ENCODE results near the gene GAP43. TPM values are rescaled to one million over a fixed set of nuclear protein-coding genes. Genes with fewer than 3 reads are reported as not detected.
"Not testable (repeated sequence)": the region's sequence is repeated elsewhere in the genome, so short reads cannot be mapped to it uniquely, and the experiment has no call there.

GAP43 gene
- total RNA-seq, 6 experiments from 2014 or later, result 0.09 TPM; not detected in 5

DNA sequence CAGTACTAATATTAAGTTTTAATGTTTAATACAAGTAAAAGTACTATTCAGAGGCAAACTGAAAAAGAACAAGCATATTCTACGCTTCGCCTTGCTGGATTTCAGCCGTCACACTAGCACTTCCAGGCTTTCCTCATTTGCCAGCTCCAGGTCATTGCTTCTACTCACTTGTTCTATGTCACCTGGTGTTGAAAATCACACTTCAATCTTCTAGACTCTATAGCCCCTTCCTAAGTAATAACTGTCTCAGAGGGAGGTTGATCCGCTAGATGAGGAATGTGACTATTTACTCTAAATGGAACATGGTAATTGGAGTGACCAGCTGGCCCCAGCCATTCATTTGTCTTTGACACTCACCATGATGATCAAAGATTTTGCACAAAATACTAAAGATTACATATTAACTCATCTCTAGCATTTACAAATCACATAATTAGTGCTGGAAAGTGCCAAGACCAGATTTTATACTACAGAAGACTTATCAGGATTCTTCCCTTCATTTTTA is 92.0 kb downstream of the GAP43 start:
- Mint-ChIP-seq H3K27me3 (ENCODE audit: insufficient read depth) (peaks cover 8% of the 10 kb centered on the region), H3K4me3 (no peak overlapping the region), H3K9me3 (no peaks in the 10 kb centered on the region), H3K27ac (no peak overlapping the region), H3K36me3 (ENCODE audit: low read depth) (no peaks in the 10 kb centered on the region), H3K4me1 (ENCODE audit: low read depth) (peaks cover 9% of the 10 kb centered on the region)
- TF ChIP-seq CTCF (IDR thresholded peaks at IDR 0.05), result no peak
- DNase-seq, result no peak

DNA sequence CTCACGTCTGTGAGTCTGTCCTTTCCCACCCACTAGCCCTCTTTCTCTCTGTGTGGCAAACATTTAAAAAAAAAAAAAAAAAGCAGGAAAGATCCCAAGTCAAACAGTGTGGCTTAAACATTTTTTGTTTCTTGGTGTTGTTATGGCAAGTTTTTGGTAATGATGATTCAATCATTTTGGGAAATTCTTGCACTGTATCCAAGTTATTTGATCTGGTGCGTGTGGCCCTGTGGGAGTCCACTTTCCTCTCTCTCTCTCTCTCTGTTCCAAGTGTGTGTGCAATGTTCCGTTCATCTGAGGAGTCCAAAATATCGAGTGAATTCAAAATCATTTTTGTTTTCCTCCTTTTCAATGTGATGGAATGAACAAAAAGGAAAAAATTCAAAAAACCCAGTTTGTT is 97.7 kb downstream of the GAP43 start:
- DNase-seq, result no peak
- H3K27ac Mint-ChIP-seq, result no peak overlapping the region
- H3K9me3 Mint-ChIP-seq, result no peaks in the 10 kb centered on the region
- H3K36me3 Mint-ChIP-seq (ENCODE audit: low read depth), result no peaks in the 10 kb centered on the region
- H3K4me1 Mint-ChIP-seq (ENCODE audit: low read depth), result no peaks in the 10 kb centered on the region
- no peak for TF ChIP-seq CTCF (IDR thresholded peaks at IDR 0.05)
- H3K4me3 Mint-ChIP-seq, result no peak overlapping the region
- peaks cover 6% of the 10 kb centered on the region; the same call in 1 of the 2 replicates for H3K27me3 Mint-ChIP-seq (ENCODE audit: insufficient read depth)

DNA sequence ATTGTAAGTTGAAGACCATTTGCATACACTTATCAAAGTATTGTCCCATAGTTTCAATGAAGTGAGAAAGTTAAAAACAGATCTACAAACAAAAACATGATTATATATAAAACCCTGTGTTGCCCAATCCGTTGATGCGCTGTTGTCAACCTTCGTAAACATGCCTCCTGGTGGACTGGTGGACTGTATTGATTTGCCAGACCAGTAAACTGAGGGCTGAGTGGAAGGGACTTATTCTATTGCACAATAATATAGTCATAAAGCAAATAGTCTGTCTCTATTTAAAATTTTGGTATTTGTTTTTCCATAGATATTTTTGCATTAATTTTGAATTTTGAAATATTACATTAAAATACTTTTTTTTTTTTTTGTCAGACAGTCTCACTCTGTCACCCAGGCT is 102.5 kb downstream of the GAP43 start:
- no peak for TF ChIP-seq CTCF (IDR thresholded peaks at IDR 0.05)
- H3K27ac Mint-ChIP-seq, result no peak overlapping the region

GRCh38 chr3:115727135-115727534 is 103.8 kb downstream of the GAP43 start:
- H3K4me1 Mint-ChIP-seq (ENCODE audit: low read depth), result no peaks in the 10 kb centered on the region
- H3K4me3 Mint-ChIP-seq, result no peak overlapping the region
- no peaks in the 10 kb centered on the region for H3K36me3 Mint-ChIP-seq (ENCODE audit: low read depth)
- H3K9me3 Mint-ChIP-seq, result no peaks in the 10 kb centered on the region
- DNase-seq, result no peak
- H3K27me3 Mint-ChIP-seq (ENCODE audit: insufficient read depth), result peaks cover 2% of the 10 kb centered on the region
- TF ChIP-seq CTCF (IDR thresholded peaks at IDR 0.05), result no peak
- no peak overlapping the region for H3K27ac Mint-ChIP-seq

More for the DNA sequence above, 102.5 kb downstream of the GAP43 start:
- DNase-seq, result no peak
- no peaks in the 10 kb centered on the region for H3K9me3 Mint-ChIP-seq
- H3K27me3 Mint-ChIP-seq (ENCODE audit: insufficient read depth), result peaks cover 2% of the 10 kb centered on the region
- H3K4me1 Mint-ChIP-seq (ENCODE audit: low read depth), result no peaks in the 10 kb centered on the region
- H3K36me3 Mint-ChIP-seq (ENCODE audit: low read depth), result no peaks in the 10 kb centered on the region
- no peak overlapping the region for H3K4me3 Mint-ChIP-seq

GRCh38 chr3:115728013-115728412 is 104.7 kb downstream of the GAP43 start:
- Mint-ChIP-seq H3K9me3 (no peaks in the 10 kb centered on the region), H3K27ac (no peak overlapping the region), H3K36me3 (ENCODE audit: low read depth) (no peaks in the 10 kb centered on the region), H3K4me3 (no peak overlapping the region), H3K4me1 (ENCODE audit: low read depth) (no peaks in the 10 kb centered on the region), H3K27me3 (ENCODE audit: insufficient read depth) (peaks cover 2% of the 10 kb centered on the region)
- no peak for TF ChIP-seq CTCF (IDR thresholded peaks at IDR 0.05)
- no peak for DNase-seq

GRCh38 chr3:115736341-115736740 is 113.0 kb downstream of the GAP43 start:
- H3K27me3 Mint-ChIP-seq (ENCODE audit: insufficient read depth); H3K9me3 Mint-ChIP-seq; DNase-seq; H3K4me1 Mint-ChIP-seq (ENCODE audit: low read depth); H3K36me3 Mint-ChIP-seq (ENCODE audit: low read depth); H3K4me3 Mint-ChIP-seq; H3K27ac Mint-ChIP-seq: not testable (repeated sequence)
